Vagina (tissue), 2 donors: Measurements from ENCODE around the gene PRR5. TPM values are rescaled to one million over a fixed set of nuclear protein-coding genes. Genes with fewer than 3 reads are reported as not detected.
"Not testable (repeated sequence)": the region's sequence is repeated elsewhere in the genome, so short reads cannot be mapped to it uniquely, and the experiment has no call there.

Experiments
- DNase-seq, 2 donors: peaks; one replicate each; pipeline ENCODE4 v3.0.0-alpha.2; 2017; ENCODE audit errors: extremely low spot score in 2 of 2
- H3K27ac ChIP-seq: fragments of 200-600 bp; sonication (generic); one replicate; pipeline ENCODE4 v1.5.1; 2019
- H3K27me3 ChIP-seq: fragments of 200-600 bp; sonication (generic); one replicate; pipeline ENCODE4 v1.5.1; 2019
- H3K36me3 ChIP-seq, 2 donors: fragments of 200-600 bp; sonication (generic); one replicate each; pipeline ENCODE4 v1.5.1; 2017 to 2019
- H3K4me1 ChIP-seq: fragments of 200-600 bp; sonication (generic); one replicate; pipeline ENCODE4 v1.5.1; 2019
- H3K4me3 ChIP-seq, 2 donors: fragments of 200-600 bp; sonication (generic); 1 replicate in 1 of 2; 2 replicates in 1 of 2; pipeline ENCODE4 v1.5.1; 2016 to 2019
- H3K9me3 ChIP-seq: fragments of 200-600 bp; sonication (generic); one replicate; pipeline ENCODE4 v1.5.1; 2019
- POLR2A ChIP-seq, 2 donors: fragments of 450-650 bp; IDR thresholded peaks; one replicate each; pipeline ENCODE4 v1.6.1; 2017; ENCODE audit warnings: antibody characterized with exemption in 2 of 2, mild to moderate bottlenecking in 2 of 2, moderate library complexity in 2 of 2
- POLR2AphosphoS5 ChIP-seq, 2 donors: sonication (generic); formaldehyde crosslinking; IDR thresholded peaks; one replicate each; pipeline ENCODE4 v1.9.0; 2017; ENCODE audit warnings: antibody characterized with exemption in 2 of 2, mild to moderate bottlenecking in 2 of 2, low read depth in 1 of 2; ENCODE audit not compliant: insufficient read depth in 1 of 2
- intact Hi-C: fragments of 100-400 bp; cut with DNase I; formaldehyde crosslinking; loops from one replicate; pipeline ENCODE4 v1.15.1; 2023
- total RNA-seq: library from RNA; depleted of rRNA; stranded (reverse); fragments of >200 nt; gene quantifications from one replicate; pipeline ENCODE4 v1.2.3, GENCODE V29; 2016
- TF ChIP-seq, protein P1 (sequence below), 3 experiments: fragments of 450-650 bp in 2 of 3; fragments of 200-600 bp in 1 of 3; sonication (generic) in 1 of 3; IDR thresholded peaks; one replicate each; pipeline ENCODE4 v1.5.1; 2017 to 2019; ENCODE audit warnings: antibody characterized with exemption in 3 of 3, mild to moderate bottlenecking in 2 of 3, moderate library complexity in 2 of 3

PRR5 gene
- total RNA-seq, 1 donor from 2014 or later, result 36.8 TPM

DNA sequence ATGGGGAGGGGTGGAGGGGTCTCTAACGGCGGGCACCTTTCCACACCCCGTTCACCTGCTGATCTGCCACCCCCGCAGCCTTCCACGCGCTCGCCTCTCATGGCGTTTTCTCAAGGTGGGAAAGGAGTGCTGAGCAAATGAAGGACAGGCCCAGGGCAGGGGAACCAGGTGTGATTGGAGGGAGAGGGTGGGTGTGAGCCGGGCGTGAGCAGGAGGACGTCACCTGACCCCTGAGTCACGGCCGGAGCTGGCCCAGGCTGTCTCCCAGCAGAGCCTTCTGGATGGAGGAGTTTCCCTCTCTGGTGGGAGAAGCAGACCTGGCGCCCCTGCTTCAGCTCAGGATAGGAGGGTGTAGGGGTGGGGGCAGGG lies 36.3 kb downstream of the PRR5 start:
- Histone ChIP-seq H3K4me1 (peaks cover 5% of the 10 kb centered on the region), H3K27ac (no peak overlapping the region), H3K4me3 (no peak overlapping the region), H3K27me3 (no peaks in the 10 kb centered on the region), H3K9me3 (no peaks in the 10 kb centered on the region), H3K36me3 (no peaks in the 10 kb centered on the region)
- TF ChIP-seq, protein P1, sequence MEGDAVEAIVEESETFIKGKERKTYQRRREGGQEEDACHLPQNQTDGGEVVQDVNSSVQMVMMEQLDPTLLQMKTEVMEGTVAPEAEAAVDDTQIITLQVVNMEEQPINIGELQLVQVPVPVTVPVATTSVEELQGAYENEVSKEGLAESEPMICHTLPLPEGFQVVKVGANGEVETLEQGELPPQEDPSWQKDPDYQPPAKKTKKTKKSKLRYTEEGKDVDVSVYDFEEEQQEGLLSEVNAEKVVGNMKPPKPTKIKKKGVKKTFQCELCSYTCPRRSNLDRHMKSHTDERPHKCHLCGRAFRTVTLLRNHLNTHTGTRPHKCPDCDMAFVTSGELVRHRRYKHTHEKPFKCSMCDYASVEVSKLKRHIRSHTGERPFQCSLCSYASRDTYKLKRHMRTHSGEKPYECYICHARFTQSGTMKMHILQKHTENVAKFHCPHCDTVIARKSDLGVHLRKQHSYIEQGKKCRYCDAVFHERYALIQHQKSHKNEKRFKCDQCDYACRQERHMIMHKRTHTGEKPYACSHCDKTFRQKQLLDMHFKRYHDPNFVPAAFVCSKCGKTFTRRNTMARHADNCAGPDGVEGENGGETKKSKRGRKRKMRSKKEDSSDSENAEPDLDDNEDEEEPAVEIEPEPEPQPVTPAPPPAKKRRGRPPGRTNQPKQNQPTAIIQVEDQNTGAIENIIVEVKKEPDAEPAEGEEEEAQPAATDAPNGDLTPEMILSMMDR (IDR thresholded peaks at IDR 0.05), result no peak
- TF ChIP-seq POLR2A (IDR thresholded peaks at IDR 0.05) (no peak), POLR2AphosphoS5 (IDR thresholded peaks at IDR 0.05; ENCODE audit: insufficient read depth in 1 of 2, low read depth in 1 of 2) (no peak)
- intact Hi-C loops, result no loop called here
- DNase-seq, result no peak

GRCh38 chr22:44739024-44739423 lies 37.0 kb downstream of the PRR5 start:
- intact Hi-C loops, result no loop called here
- DNase-seq, result no peak
- Histone ChIP-seq H3K36me3 (no peaks in the 10 kb centered on the region), H3K4me1 (peaks cover 5% of the 10 kb centered on the region), H3K4me3 (no peak overlapping the region), H3K27ac (no peak overlapping the region), H3K27me3 (no peaks in the 10 kb centered on the region), H3K9me3 (no peaks in the 10 kb centered on the region)
- TF ChIP-seq, protein P1 (IDR thresholded peaks at IDR 0.05), result no peak
- no peak for TF ChIP-seq POLR2AphosphoS5 (IDR thresholded peaks at IDR 0.05; ENCODE audit: insufficient read depth in 1 of 2, low read depth in 1 of 2)
- TF ChIP-seq POLR2A (IDR thresholded peaks at IDR 0.05), result no peak

GRCh38 chr22:44739666-44740065 lies 37.7 kb downstream of the PRR5 start:
- H3K9me3 ChIP-seq, H3K4me1 ChIP-seq, H3K27me3 ChIP-seq, H3K4me3 ChIP-seq, DNase-seq, intact Hi-C loops, H3K27ac ChIP-seq, H3K36me3 ChIP-seq: not testable (repeated sequence)

- Histone ChIP-seq H3K9me3 (no peaks in the 10 kb centered on the region), H3K4me3 (no peak overlapping the region), H3K27me3 (no peaks in the 10 kb centered on the region), H3K4me1 (peaks cover 5% of the 10 kb centered on the region), H3K36me3 (no peaks in the 10 kb centered on the region), H3K27ac (no peak overlapping the region)
- DNase-seq, result no peak
- TF ChIP-seq, protein P1 (IDR thresholded peaks at IDR 0.05), result no peak
- TF ChIP-seq POLR2A (IDR thresholded peaks at IDR 0.05) (no peak), POLR2AphosphoS5 (IDR thresholded peaks at IDR 0.05; ENCODE audit: insufficient read depth in 1 of 2, low read depth in 1 of 2) (no peak)
- intact Hi-C loops, result no loop called here
These were observed 38.3 kb downstream of the PRR5 start for GRCh38 chr22:44740307-44740706.

- Histone ChIP-seq H3K9me3 (no peaks in the 10 kb centered on the region), H3K27me3 (no peaks in the 10 kb centered on the region), H3K27ac (no peak overlapping the region), H3K4me3 (no peak overlapping the region), H3K36me3 (no peaks in the 10 kb centered on the region), H3K4me1 (peaks cover 5% of the 10 kb centered on the region)
- no peak for DNase-seq
- TF ChIP-seq POLR2AphosphoS5 (IDR thresholded peaks at IDR 0.05; ENCODE audit: insufficient read depth in 1 of 2, low read depth in 1 of 2) (no peak), POLR2A (IDR thresholded peaks at IDR 0.05) (no peak)
- TF ChIP-seq, protein P1 (IDR thresholded peaks at IDR 0.05), result no peak
- intact Hi-C loops, result no loop called here
These were observed 39.9 kb downstream of the PRR5 start for GRCh38 chr22:44741929-44742328.

DNA sequence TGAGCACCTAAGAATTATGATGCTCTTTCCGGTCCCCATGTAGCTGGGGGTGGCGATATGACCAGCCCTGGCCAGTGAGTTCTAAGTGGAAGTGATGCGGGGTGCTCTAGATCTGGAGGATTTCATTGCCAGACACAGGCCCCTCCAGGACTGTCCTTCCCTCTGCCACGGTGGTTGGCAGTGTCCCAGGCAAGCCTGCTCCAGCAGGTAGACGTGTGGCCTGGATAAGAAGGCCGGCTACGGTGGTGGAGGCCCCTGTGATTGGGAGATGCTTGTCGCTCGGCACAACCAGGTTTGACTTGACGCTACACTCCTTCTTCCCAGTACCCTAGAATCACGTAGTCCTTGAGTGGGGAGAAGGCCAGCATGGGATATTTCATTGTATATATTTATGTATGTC lies 41.2 kb downstream of the PRR5 start:
- no peaks in the 10 kb centered on the region for H3K36me3 ChIP-seq
- no peak for TF ChIP-seq POLR2AphosphoS5 (IDR thresholded peaks at IDR 0.05; ENCODE audit: insufficient read depth in 1 of 2, low read depth in 1 of 2)
- no peak for TF ChIP-seq POLR2A (IDR thresholded peaks at IDR 0.05)
- no peaks in the 10 kb centered on the region for H3K27me3 ChIP-seq
- H3K4me3 ChIP-seq, result no peak overlapping the region
- intact Hi-C loops, result no loop called here
- no peak for DNase-seq
- H3K27ac ChIP-seq, result no peak overlapping the region
- no peaks in the 10 kb centered on the region for H3K9me3 ChIP-seq
- peaks cover 2% of the 10 kb centered on the region for H3K4me1 ChIP-seq
